ENCODE results near the gene ECI1.

- TF ChIP-seq CTCF (IDR thresholded peaks at IDR 0.05) (no peak), EZH2 (IDR thresholded peaks at IDR 0.05) (no peak), EZH2phosphoT487 (IDR thresholded peaks at IDR 0.05) (no peak)
These were observed 8.9 kb upstream of the ECI1 start for GRCh38 chr16:2260250-2260649.

Measured in neural progenitor cell (in vitro differentiated cells).